OCI-LY1 (cell line): ENCODE data around the gene CREG1.

Experiments
- H2AFZ ChIP-seq: fragments of 200-600 bp; sonication (generic), shearing (Covaris generic); 2 replicates; pipeline ENCODE4 v1.6.0; 2014; ENCODE audit warnings: antibody characterized with exemption, mild to moderate bottlenecking, low read length
- H3F3A ChIP-seq: fragments of 200-600 bp; sonication (generic), shearing (Covaris generic); 2 replicates; pipeline ENCODE4 v1.6.0; 2014; ENCODE audit warnings: mild to moderate bottlenecking, antibody characterized with exemption, low read length, moderate library complexity; ENCODE audit not compliant: insufficient read depth
- H3K27ac ChIP-seq: fragments of 200-600 bp; sonication (generic); 2 replicates; pipeline ENCODE4 v1.5.1; 2014; ENCODE audit warnings: low read length, mixed run types, mild to moderate bottlenecking, low read depth; ENCODE audit not compliant: poor library complexity, severe bottlenecking
- H3K27me3 ChIP-seq: fragments of 200-600 bp; sonication (generic); 2 replicates; pipeline ENCODE4 v1.6.0; 2014; ENCODE audit warnings: antibody characterized with exemption, mild to moderate bottlenecking, low read length, moderate library complexity; ENCODE audit not compliant: insufficient read depth
- H3K36me3 ChIP-seq: fragments of 200-600 bp; sonication (generic); 2 replicates; pipeline ENCODE4 v1.6.1; 2014; ENCODE audit warnings: mild to moderate bottlenecking, antibody characterized with exemption, low read length, moderate library complexity, mixed read lengths; ENCODE audit not compliant: insufficient read depth
- H3K4me1 ChIP-seq: fragments of 200-600 bp; sonication (generic); 2 replicates; pipeline ENCODE4 v1.5.1; 2014; ENCODE audit warnings: mild to moderate bottlenecking, low read length, moderate library complexity; ENCODE audit not compliant: insufficient read depth, severe bottlenecking
- H3K4me2 ChIP-seq: fragments of 200-600 bp; sonication (generic), shearing (Covaris generic); 2 replicates; pipeline ENCODE4 v1.6.1; 2014; ENCODE audit warnings: low read length
- H3K4me3 ChIP-seq: fragments of 200-600 bp; sonication (generic); 2 replicates; pipeline ENCODE4 v1.5.1; 2014; ENCODE audit warnings: low read length, low read depth, mild to moderate bottlenecking, mixed read lengths; ENCODE audit not compliant: poor library complexity, severe bottlenecking
- H3K79me2 ChIP-seq: fragments of 200-600 bp; shearing (Covaris generic); 2 replicates; pipeline ENCODE4 v1.6.1; 2016; ENCODE audit warnings: mixed run types, low read length, mixed read lengths; ENCODE audit not compliant: insufficient read depth
- H3K9ac ChIP-seq: fragments of 200-600 bp; sonication (generic), shearing (Covaris generic); 2 replicates; pipeline ENCODE4 v1.6.1; 2014; ENCODE audit warnings: mild to moderate bottlenecking, low read length, mixed read lengths
- H3K9me2 ChIP-seq: fragments of 200-600 bp; sonication (generic), shearing (Covaris generic); 2 replicates; pipeline ENCODE4 v1.6.1; 2014; ENCODE audit warnings: low read depth, mild to moderate bottlenecking, low read length, mixed read lengths
- H3K9me3 ChIP-seq: fragments of 200-600 bp; shearing (Covaris generic); 2 replicates; pipeline ENCODE4 v1.6.1; 2014; ENCODE audit warnings: low read length, mixed read lengths
- H4K20me1 ChIP-seq: fragments of 200-600 bp; sonication (generic), shearing (Covaris generic); 2 replicates; pipeline ENCODE4 v1.6.0; 2016; ENCODE audit warnings: mild to moderate bottlenecking, low read length; ENCODE audit not compliant: insufficient read depth
- EZH2 ChIP-seq: fragments of 200-600 bp; sonication (generic), shearing (Covaris generic); IDR thresholded peaks from 2 replicates; pipeline ENCODE4 v1.8.0; 2017; ENCODE audit warnings: borderline replicate concordance, mixed run types, mild to moderate bottlenecking, antibody characterized with exemption, low read length, moderate library complexity, mixed read lengths
- TF ChIP-seq, protein P1 (sequence below): fragments of 200-600 bp; sonication (generic), shearing (Covaris generic); IDR thresholded peaks from 2 replicates; pipeline ENCODE4 v1.5.1; 2017; ENCODE audit warnings: mild to moderate bottlenecking, antibody characterized with exemption, low read length, moderate library complexity, mixed read lengths

Gene CREG1

DNA sequence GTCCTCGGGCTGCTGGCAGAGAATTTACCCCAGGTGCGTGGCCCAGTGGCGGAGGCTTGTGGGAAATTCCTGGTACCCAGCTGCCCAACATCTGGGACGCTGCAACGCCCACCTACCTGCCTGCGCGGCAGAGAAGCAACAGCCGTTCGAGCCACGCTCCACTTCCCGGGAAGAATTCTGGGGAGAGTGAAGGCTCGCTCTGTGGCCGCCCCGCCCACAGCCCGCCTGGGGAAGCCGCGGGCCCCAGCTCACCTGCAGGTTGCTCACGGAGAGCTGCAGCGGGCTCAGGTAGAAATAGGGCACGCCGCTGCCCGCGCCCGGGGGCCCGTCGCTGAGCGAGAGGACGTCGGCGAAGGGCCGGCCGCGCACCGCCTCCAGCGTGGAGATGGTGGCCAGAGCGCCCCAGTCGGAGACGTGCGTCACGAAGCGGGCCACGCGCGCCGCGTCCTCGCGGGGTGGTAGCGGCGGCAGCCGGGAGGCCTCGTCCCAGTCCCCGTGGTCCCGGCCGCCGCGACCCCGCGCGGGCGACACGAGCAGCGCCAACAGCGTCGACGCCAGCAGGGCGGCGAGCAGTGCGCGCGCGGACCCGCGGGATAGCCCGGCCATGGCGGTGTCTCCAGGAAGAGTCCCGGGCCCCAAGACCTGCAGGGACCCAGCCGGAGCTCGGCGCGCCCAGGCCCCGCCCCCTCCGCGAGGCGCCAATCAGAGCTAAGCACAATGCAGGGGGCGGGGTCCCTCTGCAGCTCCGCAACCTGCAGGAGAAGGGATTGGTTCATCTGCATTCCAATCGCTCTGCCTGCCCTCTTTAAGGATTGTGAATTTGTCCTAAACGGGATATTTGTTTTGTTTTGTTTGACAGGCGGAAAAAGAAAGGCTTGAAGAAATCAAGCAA is at the start of gene CREG1:
Gene CREG1 (minus strand): TSS at position 627 of the 892 bp plus-strand sequence.
- Histone ChIP-seq H3K79me2 (no peaks in the 10 kb centered on the region), H2AFZ (peak within 1 kb of the TSS; percentile 90), H3K36me3 (peaks cover 2% of the 10 kb centered on the region; the same call in 1 of the 2 replicates), H3K9ac (peak within 1 kb of the TSS; percentile 74), H3K4me1 (peaks cover 65% of the 10 kb centered on the region), H3K27me3 (no peaks in the 10 kb centered on the region), H3K27ac (peak within 1 kb of the TSS; percentile 64), H4K20me1 (no peaks in the 10 kb centered on the region), H3K4me2 (peak within 1 kb of the TSS; percentile 89), H3K9me2 (no peaks in the 10 kb centered on the region), H3K4me3 (peak within 1 kb of the TSS; percentile 91), H3K9me3 (no peaks in the 10 kb centered on the region), H3F3A (0 out of 2 replicates have a peak, but pooled peaks cover 3% of the 10 kb centered on the region)
- TF ChIP-seq EZH2, result no peak
- TF ChIP-seq, protein P1, sequence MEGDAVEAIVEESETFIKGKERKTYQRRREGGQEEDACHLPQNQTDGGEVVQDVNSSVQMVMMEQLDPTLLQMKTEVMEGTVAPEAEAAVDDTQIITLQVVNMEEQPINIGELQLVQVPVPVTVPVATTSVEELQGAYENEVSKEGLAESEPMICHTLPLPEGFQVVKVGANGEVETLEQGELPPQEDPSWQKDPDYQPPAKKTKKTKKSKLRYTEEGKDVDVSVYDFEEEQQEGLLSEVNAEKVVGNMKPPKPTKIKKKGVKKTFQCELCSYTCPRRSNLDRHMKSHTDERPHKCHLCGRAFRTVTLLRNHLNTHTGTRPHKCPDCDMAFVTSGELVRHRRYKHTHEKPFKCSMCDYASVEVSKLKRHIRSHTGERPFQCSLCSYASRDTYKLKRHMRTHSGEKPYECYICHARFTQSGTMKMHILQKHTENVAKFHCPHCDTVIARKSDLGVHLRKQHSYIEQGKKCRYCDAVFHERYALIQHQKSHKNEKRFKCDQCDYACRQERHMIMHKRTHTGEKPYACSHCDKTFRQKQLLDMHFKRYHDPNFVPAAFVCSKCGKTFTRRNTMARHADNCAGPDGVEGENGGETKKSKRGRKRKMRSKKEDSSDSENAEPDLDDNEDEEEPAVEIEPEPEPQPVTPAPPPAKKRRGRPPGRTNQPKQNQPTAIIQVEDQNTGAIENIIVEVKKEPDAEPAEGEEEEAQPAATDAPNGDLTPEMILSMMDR, result no peak

DNA sequence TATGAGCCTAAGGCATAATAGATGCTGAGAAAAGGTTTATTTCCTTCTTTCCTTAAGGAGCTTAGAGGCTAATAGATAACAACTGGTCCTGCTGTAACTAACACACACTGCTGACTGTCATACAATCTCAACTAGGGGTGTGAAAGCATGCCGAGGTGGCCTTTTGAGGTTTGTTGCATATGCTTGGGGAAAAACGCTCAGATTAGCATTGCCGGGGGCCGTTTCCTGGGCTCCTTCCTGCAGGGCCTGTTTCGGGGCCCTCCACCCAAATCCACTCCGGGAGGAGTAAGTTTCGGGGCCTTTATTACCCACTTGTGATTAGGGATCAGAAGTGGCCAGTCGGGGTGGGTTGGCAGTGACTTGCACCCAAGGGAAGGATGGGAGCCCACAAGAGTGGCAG is 49.3 kb upstream of the CREG1 start:
- Histone ChIP-seq H3K36me3 (0 out of 2 replicates have a peak, but pooled peaks cover 10% of the 10 kb centered on the region), H3K9ac (peak overlapping the region; percentile 45; the same call in 1 of the 2 replicates), H3K4me2 (peak overlapping the region; percentile 40; the same call in 1 of the 2 replicates), H3K9me3 (0 out of 2 replicates have a peak, but pooled peaks cover 5% of the 10 kb centered on the region), H2AFZ (no peak overlapping the region), H3K4me1 (peaks cover 47% of the 10 kb centered on the region), H3K79me2 (no peaks in the 10 kb centered on the region), H4K20me1 (no peaks in the 10 kb centered on the region), H3K27me3 (no peaks in the 10 kb centered on the region), H3K9me2 (no peaks in the 10 kb centered on the region), H3K4me3 (no peak overlapping the region), H3F3A (no peaks in the 10 kb centered on the region), H3K27ac (peak overlapping the region; percentile 89)
- TF ChIP-seq, protein P1, result no peak
- no peak for TF ChIP-seq EZH2

DNA sequence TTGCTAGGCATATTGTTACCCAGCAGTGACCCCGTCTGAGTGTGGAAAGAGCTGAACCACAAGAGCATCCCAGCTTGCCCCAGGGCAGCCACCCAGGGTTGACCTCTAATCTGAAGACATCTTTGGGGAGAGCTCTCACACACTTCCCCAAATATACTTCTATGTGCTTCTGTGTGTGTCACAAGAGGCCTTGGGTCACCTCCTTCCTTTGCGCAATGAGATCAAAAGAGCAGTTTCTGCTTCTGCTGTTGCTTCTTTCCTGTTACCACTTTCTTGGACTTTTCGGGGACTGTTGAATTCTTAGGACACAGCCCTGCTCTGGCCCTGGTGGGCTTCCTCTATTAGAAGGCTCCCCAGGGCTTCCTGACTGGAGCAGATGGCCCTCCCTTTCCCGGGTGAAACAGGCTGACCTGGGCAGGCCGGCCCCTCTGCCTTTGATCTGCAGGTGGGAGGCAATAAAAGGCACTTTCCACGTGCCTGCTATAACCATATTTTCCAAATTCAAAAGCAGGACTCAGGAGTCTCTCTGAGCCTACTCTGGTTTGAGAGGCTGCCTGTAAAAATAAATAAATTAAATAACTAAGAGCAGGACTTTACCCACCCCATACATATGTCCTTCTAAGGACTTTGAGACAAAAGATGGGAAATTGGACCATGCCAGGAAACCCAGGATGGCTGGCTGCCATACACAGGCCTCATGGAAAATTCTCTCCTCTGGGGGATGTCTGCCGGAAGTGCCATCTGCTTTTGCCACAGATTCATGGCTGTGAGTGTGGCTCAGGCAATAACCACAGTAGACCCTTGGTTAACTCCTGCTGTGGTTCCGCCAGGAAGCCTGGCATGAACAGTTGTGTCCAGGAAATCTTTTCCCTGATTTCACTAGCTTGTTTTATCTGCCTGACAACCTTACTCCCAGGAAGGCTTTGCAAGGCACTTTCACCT is 48.2 kb upstream of the CREG1 start:
- TF ChIP-seq, protein P1, result no peak
- no peak for TF ChIP-seq EZH2
- Histone ChIP-seq H4K20me1 (no peaks in the 10 kb centered on the region), H3K4me3 (no peak overlapping the region), H3K4me1 (peaks cover 48% of the 10 kb centered on the region), H3K27me3 (no peaks in the 10 kb centered on the region), H2AFZ (no peak overlapping the region), H3K9me3 (no peaks in the 10 kb centered on the region), H3K36me3 (0 out of 2 replicates have a peak, but pooled peaks cover 2% of the 10 kb centered on the region), H3K9ac (peak overlapping the region; percentile 45), H3K4me2 (peak overlapping the region; percentile 40; the same call in 1 of the 2 replicates), H3K79me2 (no peaks in the 10 kb centered on the region), H3F3A (no peaks in the 10 kb centered on the region), H3K27ac (peak overlapping the region; percentile 89), H3K9me2 (no peaks in the 10 kb centered on the region)
